PFSK-1 (cell line): ENCODE data around the gene ERI3.

Experiments used
- POLR2AphosphoS5 ChIP-seq: IDR thresholded peaks from 2 replicates; pipeline ENCODE4 v1.6.1; 2012; ENCODE audit warnings: low read depth, mild to moderate bottlenecking, control low read depth, low read length, moderate library complexity
- REST ChIP-seq, 2 experiments: IDR thresholded peaks; 2 replicates each; pipeline versions ENCODE4 v1.6.1 to v1.8.0; 2011 to 2012; ENCODE audit warnings: low read depth in 2 of 2, low read length in 2 of 2, control low read depth in 1 of 2, inconsistent platforms in 1 of 2, mild to moderate bottlenecking in 1 of 2, moderate library complexity in 1 of 2; ENCODE audit not compliant: insufficient read depth in 1 of 2
- SIN3A ChIP-seq: IDR thresholded peaks from 2 replicates; pipeline ENCODE4 v1.6.1; 2012; ENCODE audit warnings: mild to moderate bottlenecking, low read length, moderate library complexity, borderline replicate concordance; ENCODE audit not compliant: insufficient read depth
- TAF1 ChIP-seq: IDR thresholded peaks from 2 replicates; pipeline ENCODE4 v1.6.1; 2012; ENCODE audit warnings: low read length, control low read depth, borderline replicate concordance; ENCODE audit not compliant: insufficient read depth

- no peak for TF ChIP-seq TAF1
- TF ChIP-seq POLR2AphosphoS5 = no peak
- no peak for TF ChIP-seq SIN3A
- no peak for TF ChIP-seq REST (IDR thresholded peaks at IDR 0.05; ENCODE audit: insufficient read depth in 1 of 2, low read depth in 2 of 2, low read length in 2 of 2)
Measured at GRCh38 chr1:44251989-44252671, 102.9 kb downstream of the ERI3 start.
